KMS-11 (cell line): Measurements from ENCODE around the gene GATA3.

Experiments
- H2AFZ ChIP-seq: fragments of 200-600 bp; sonication (generic); 2 replicates; pipeline ENCODE4 v1.6.1; 2016; ENCODE audit warnings: antibody characterized with exemption, mixed run types, low read depth
- H3K27ac ChIP-seq: fragments of 200-600 bp; sonication (generic); 2 replicates; pipeline ENCODE4 v1.6.1; 2016; ENCODE audit warnings: mild to moderate bottlenecking, mixed run types
- H3K27me3 ChIP-seq: fragments of 200-600 bp; sonication (generic); 2 replicates; pipeline ENCODE4 v1.6.1; 2017; ENCODE audit warnings: mild to moderate bottlenecking, low read depth, mixed run types, moderate library complexity; ENCODE audit not compliant: insufficient read depth
- H3K36me3 ChIP-seq: fragments of 200-600 bp; sonication (generic); 2 replicates; pipeline ENCODE4 v1.6.1; 2017; ENCODE audit warnings: mild to moderate bottlenecking, mixed run types; ENCODE audit not compliant: insufficient read depth
- H3K4me1 ChIP-seq: fragments of 200-600 bp; sonication (generic); 2 replicates; pipeline ENCODE4 v1.6.1; 2016; ENCODE audit warnings: mild to moderate bottlenecking, low read depth, mixed run types; ENCODE audit not compliant: poor library complexity, severe bottlenecking
- H3K4me2 ChIP-seq: fragments of 200-600 bp; sonication (generic); 2 replicates; pipeline ENCODE4 v1.7.0; 2016; ENCODE audit warnings: mild to moderate bottlenecking, mixed run types
- H3K4me3 ChIP-seq: fragments of 200-600 bp; sonication (generic); IDR thresholded peaks from 2 replicates; pipeline ENCODE4 v1.6.1; 2017; ENCODE audit warnings: low read depth, low read length, mixed read lengths; ENCODE audit not compliant: insufficient read depth
- H3K79me2 ChIP-seq: fragments of 200-600 bp; sonication (generic); 2 replicates; pipeline ENCODE4 v1.6.1; 2016; ENCODE audit warnings: low read depth, mixed run types; ENCODE audit not compliant: insufficient read depth
- H3K9ac ChIP-seq: fragments of 200-600 bp; sonication (generic); 2 replicates; pipeline ENCODE4 v1.6.1; 2016; ENCODE audit warnings: mild to moderate bottlenecking, mixed run types
- H4K20me1 ChIP-seq: fragments of 200-600 bp; sonication (generic); 2 replicates; pipeline ENCODE4 v1.6.1; 2016; ENCODE audit warnings: mild to moderate bottlenecking, mixed run types; ENCODE audit not compliant: insufficient read depth
- CTCF ChIP-seq: fragments of 200-600 bp; sonication (generic); conservative IDR thresholded peaks from 2 replicates; pipeline ENCODE4 v1.6.1; 2017; ENCODE audit warnings: low read depth, mild to moderate bottlenecking, antibody characterized with exemption, low read length, moderate library complexity, mixed read lengths

The GATA3 gene

GRCh38 chr10:8043569-8044306 lies 10.8 kb upstream of the GATA3 start:
- TF ChIP-seq CTCF = no peak
- Histone ChIP-seq H3K36me3 (no peaks in the 10 kb centered on the region), H3K27me3 (peaks cover 15% of the 10 kb centered on the region; the same call in 1 of the 2 replicates), H3K27ac (no peak overlapping the region), H3K4me1 (no peaks in the 10 kb centered on the region), H3K4me3 (no peak overlapping the region), H3K4me2 (no peak overlapping the region), H2AFZ (no peak overlapping the region), H3K79me2 (no peaks in the 10 kb centered on the region), H3K9ac (no peak overlapping the region), H4K20me1 (no peaks in the 10 kb centered on the region)

- Histone ChIP-seq H3K9ac (no peak overlapping the region), H3K27me3 (peaks cover 15% of the 10 kb centered on the region; the same call in 1 of the 2 replicates), H3K4me2 (no peak overlapping the region), H3K4me3 (no peak overlapping the region), H3K27ac (no peak overlapping the region), H3K79me2 (no peaks in the 10 kb centered on the region), H4K20me1 (no peaks in the 10 kb centered on the region), H2AFZ (no peak overlapping the region), H3K4me1 (no peaks in the 10 kb centered on the region), H3K36me3 (no peaks in the 10 kb centered on the region)
- TF ChIP-seq CTCF = no peak
These were observed 10.1 kb upstream of the GATA3 start for GRCh38 chr10:8044331-8044907.

- Histone ChIP-seq H3K79me2 (no peaks in the 10 kb centered on the region), H3K4me3 (no peak overlapping the region), H4K20me1 (no peaks in the 10 kb centered on the region), H3K4me2 (no peak overlapping the region), H3K9ac (no peak overlapping the region), H3K27ac (no peak overlapping the region), H2AFZ (peak overlapping the region; percentile 8; the same call in 1 of the 2 replicates), H3K4me1 (no peaks in the 10 kb centered on the region), H3K27me3 (peaks cover 18% of the 10 kb centered on the region; the same call in 1 of the 2 replicates), H3K36me3 (no peaks in the 10 kb centered on the region)
- no peak for TF ChIP-seq CTCF
These were observed 9.4 kb upstream of the GATA3 start for GRCh38 chr10:8044908-8045725.

- no peaks in the 10 kb centered on the region for H3K36me3 ChIP-seq
- no peak for TF ChIP-seq CTCF
- H3K27ac ChIP-seq = no peak overlapping the region
- H3K4me3 ChIP-seq = no peak overlapping the region
- no peaks in the 10 kb centered on the region for H4K20me1 ChIP-seq
- peaks cover 18% of the 10 kb centered on the region; the same call in 1 of the 2 replicates for H3K27me3 ChIP-seq
- no peak overlapping the region for H3K4me2 ChIP-seq
- H2AFZ ChIP-seq = peak overlapping the region; percentile 8; the same call in 1 of the 2 replicates
- no peaks in the 10 kb centered on the region for H3K4me1 ChIP-seq
- H3K9ac ChIP-seq = no peak overlapping the region
- no peaks in the 10 kb centered on the region for H3K79me2 ChIP-seq
These were observed 8.6 kb upstream of the GATA3 start for GRCh38 chr10:8045726-8046494.
